ENCODE measurements around the gene TFF1.

Gene TFF1

DNA sequence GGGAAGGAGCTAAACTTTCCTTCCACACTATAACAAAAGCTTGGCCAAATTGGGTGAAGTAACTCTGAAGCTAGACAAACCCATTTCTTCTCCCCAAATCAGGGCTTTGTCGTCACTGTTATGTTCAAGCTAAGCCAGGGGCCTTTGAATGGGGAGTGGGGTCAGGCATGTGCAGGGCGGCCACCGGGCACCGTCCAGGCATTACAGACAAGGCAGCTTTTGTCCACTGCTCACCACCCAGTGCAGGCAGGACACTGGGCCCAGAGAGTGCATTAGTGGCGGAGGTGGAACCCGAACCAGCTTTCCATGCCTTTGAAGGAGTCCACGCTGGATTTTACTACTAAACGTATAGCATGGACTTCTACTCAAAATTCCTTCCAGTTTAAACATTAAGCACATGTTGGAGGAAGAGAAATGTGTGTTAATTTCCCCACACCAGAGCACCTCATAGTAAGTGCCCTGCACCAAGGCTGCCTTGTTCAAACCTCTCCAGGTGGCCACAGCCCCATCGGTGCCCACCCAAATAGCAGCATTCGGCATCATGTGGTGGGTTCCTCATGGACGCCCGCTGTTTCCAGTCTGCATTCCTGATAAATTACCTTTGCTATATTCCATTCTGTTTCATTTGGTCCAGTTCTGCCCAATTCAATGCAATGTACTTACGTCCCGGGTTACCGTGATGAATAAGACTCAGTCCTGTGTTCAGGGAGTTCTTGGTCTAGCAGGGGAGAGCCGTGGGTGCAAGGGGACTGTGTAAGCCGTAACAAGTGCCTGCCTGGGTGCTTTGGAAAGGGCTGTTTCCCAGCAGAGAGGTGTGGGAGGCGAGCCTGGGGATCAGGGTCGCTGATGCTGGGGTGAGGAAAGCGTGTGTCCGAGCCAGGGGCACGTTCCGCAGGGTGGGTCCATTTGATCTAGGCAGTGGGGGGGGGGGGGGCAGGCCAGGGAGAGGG, 39.0 kb upstream of the TFF1 start:
- no peaks in the 10 kb centered on the region for H4K20me1 ChIP-seq (ENCODE audit: insufficient read depth, low read length)
- H3K79me2 ChIP-seq (ENCODE audit: low read length) = no peaks in the 10 kb centered on the region
- no peaks in the 10 kb centered on the region for H3K9me3 ChIP-seq (replicated peaks; ENCODE audit: insufficient read depth, low read length)
- H2AFZ ChIP-seq (ENCODE audit: low read length) = no peak overlapping the region
- H3K36me3 ChIP-seq (replicated peaks; ENCODE audit: insufficient read depth, low read length) = no peaks in the 10 kb centered on the region
- H3K4me1 ChIP-seq (ENCODE audit: low read length) = 0 out of 2 replicates have a peak, but pooled peaks cover 3% of the 10 kb centered on the region
- no peaks in the 10 kb centered on the region for H3K9me2 ChIP-seq (replicated peaks; ENCODE audit: insufficient read depth, low read length)
- no peak overlapping the region for H3K9ac ChIP-seq (ENCODE audit: low read length)
- H3F3A ChIP-seq (ENCODE audit: insufficient read depth, low read length) = peaks cover 2% of the 10 kb centered on the region; the same call in 1 of the 2 replicates
- no peak overlapping the region for H3K27ac ChIP-seq (ENCODE audit: low read length)
- H3K4me3 ChIP-seq (ENCODE audit: low read length) = no peak overlapping the region
- no peak for TF ChIP-seq EZH2 (optimal IDR thresholded peaks at IDR 0.05; ENCODE audit: low read depth, low read length)
- no peak for TF ChIP-seq EZH2phosphoT487 (IDR thresholded peaks at IDR 0.05; ENCODE audit: low read length)
- TF ChIP-seq, protein P1, sequence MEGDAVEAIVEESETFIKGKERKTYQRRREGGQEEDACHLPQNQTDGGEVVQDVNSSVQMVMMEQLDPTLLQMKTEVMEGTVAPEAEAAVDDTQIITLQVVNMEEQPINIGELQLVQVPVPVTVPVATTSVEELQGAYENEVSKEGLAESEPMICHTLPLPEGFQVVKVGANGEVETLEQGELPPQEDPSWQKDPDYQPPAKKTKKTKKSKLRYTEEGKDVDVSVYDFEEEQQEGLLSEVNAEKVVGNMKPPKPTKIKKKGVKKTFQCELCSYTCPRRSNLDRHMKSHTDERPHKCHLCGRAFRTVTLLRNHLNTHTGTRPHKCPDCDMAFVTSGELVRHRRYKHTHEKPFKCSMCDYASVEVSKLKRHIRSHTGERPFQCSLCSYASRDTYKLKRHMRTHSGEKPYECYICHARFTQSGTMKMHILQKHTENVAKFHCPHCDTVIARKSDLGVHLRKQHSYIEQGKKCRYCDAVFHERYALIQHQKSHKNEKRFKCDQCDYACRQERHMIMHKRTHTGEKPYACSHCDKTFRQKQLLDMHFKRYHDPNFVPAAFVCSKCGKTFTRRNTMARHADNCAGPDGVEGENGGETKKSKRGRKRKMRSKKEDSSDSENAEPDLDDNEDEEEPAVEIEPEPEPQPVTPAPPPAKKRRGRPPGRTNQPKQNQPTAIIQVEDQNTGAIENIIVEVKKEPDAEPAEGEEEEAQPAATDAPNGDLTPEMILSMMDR (IDR thresholded peaks at IDR 0.05; ENCODE audit: low read length) = no peak
- DNase-seq = no peak
- H3K4me2 ChIP-seq (ENCODE audit: low read depth, low read length) = no peak overlapping the region
- H3K27me3 ChIP-seq (replicated peaks; ENCODE audit: insufficient read depth, low read length) = peaks cover 78% of the 10 kb centered on the region

DNA sequence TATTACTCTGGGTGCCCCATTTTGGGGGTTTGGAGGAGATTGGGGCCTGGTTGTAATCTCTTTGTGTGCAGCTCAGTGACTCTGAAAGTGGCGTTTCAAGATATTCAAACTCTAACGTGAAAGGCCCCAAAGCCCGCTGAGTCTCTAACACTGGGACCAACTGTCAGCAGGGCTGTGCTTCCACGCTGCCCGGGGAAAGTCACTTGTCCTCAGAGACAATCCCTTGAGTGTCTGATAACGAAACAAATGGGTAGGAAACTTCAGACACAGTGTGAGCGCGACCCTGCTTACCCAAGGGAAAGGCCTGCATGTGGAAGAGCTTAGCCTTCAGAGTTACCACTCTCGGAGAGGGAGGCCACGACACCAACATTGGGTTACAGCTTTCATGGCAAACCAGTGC, 38.2 kb upstream of the TFF1 start:
- Histone ChIP-seq H4K20me1 (ENCODE audit: insufficient read depth, low read length) (no peaks in the 10 kb centered on the region), H3K9ac (ENCODE audit: low read length) (no peak overlapping the region), H3K4me1 (ENCODE audit: low read length) (0 out of 2 replicates have a peak, but pooled peaks cover 4% of the 10 kb centered on the region), H3K36me3 (replicated peaks; ENCODE audit: insufficient read depth, low read length) (no peaks in the 10 kb centered on the region), H3K79me2 (ENCODE audit: low read length) (no peaks in the 10 kb centered on the region), H3K9me3 (replicated peaks; ENCODE audit: insufficient read depth, low read length) (no peaks in the 10 kb centered on the region), H3K9me2 (replicated peaks; ENCODE audit: insufficient read depth, low read length) (no peaks in the 10 kb centered on the region), H3K4me2 (ENCODE audit: low read depth, low read length) (no peak overlapping the region), H3F3A (ENCODE audit: insufficient read depth, low read length) (peaks cover 2% of the 10 kb centered on the region; the same call in 1 of the 2 replicates), H2AFZ (ENCODE audit: low read length) (no peak overlapping the region), H3K4me3 (ENCODE audit: low read length) (no peak overlapping the region), H3K27me3 (replicated peaks; ENCODE audit: insufficient read depth, low read length) (peaks cover 73% of the 10 kb centered on the region), H3K27ac (ENCODE audit: low read length) (no peak overlapping the region)
- no peak for TF ChIP-seq EZH2phosphoT487 (IDR thresholded peaks at IDR 0.05; ENCODE audit: low read length)
- TF ChIP-seq, protein P1 (IDR thresholded peaks at IDR 0.05; ENCODE audit: low read length) = no peak
- TF ChIP-seq EZH2 (optimal IDR thresholded peaks at IDR 0.05; ENCODE audit: low read depth, low read length) = no peak
- DNase-seq = no peak

DNA sequence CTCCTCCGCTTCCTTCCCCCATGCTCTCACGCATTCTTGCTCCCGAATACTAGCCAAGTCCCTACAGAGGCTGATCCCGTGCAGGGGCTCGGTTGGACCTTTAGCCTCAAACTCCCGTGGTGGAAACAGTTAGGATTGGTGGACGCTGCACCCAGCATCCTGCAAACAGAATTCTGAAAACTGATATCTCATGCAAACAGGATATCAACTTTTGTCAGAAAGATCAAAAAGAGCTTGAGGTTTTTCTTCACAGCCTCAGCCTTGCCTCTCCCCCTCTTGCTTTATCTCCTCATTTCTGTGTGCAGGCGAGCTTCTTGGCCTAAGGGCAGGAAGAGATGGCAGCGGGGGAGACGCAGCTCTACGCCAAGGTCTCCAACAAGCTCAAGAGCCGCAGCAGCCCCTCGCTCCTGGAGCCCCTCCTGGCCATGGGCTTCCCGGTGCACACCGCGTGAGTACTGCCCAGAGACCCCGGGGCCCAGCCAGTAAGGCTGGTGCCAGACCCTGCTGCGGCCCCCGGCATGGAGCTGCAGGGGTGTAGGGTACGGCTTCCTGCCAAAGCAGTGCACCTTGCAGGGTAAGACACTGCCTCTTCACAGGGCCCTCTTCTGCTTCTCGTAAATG, 37.4 kb upstream of the TFF1 start, which contains the start of gene UBASH3A:
Gene UBASH3A, plus strand, starts transcription at position 292 of the 621 bp plus-strand sequence. Its CDS starts 44 bp downstream, at position 336.
- H3K79me2 ChIP-seq (ENCODE audit: low read length) = no peaks in the 10 kb centered on the region

More for the DNA sequence above, 37.4 kb upstream of the TFF1 start, which contains the start of gene UBASH3A:
- Histone ChIP-seq H3K9ac (ENCODE audit: low read length) (no peak within 1 kb of the TSS), H3K27me3 (replicated peaks; ENCODE audit: insufficient read depth, low read length) (peaks cover 70% of the 10 kb centered on the region), H2AFZ (ENCODE audit: low read length) (no peak within 1 kb of the TSS), H3K9me2 (replicated peaks; ENCODE audit: insufficient read depth, low read length) (no peaks in the 10 kb centered on the region), H4K20me1 (ENCODE audit: insufficient read depth, low read length) (no peaks in the 10 kb centered on the region), H3K27ac (ENCODE audit: low read length) (no peak within 1 kb of the TSS), H3K4me2 (ENCODE audit: low read depth, low read length) (no peak within 1 kb of the TSS), H3K4me3 (ENCODE audit: low read length) (no peak within 1 kb of the TSS), H3K4me1 (ENCODE audit: low read length) (0 out of 2 replicates have a peak, but pooled peaks cover 4% of the 10 kb centered on the region), H3K36me3 (replicated peaks; ENCODE audit: insufficient read depth, low read length) (no peaks in the 10 kb centered on the region), H3K9me3 (replicated peaks; ENCODE audit: insufficient read depth, low read length) (no peaks in the 10 kb centered on the region), H3F3A (ENCODE audit: insufficient read depth, low read length) (peaks cover 2% of the 10 kb centered on the region; the same call in 1 of the 2 replicates)
- no peak for DNase-seq
- TF ChIP-seq, protein P1 (IDR thresholded peaks at IDR 0.05; ENCODE audit: low read length) = no peak
- TF ChIP-seq EZH2phosphoT487 (IDR thresholded peaks at IDR 0.05; ENCODE audit: low read length) = no peak
- TF ChIP-seq EZH2 (optimal IDR thresholded peaks at IDR 0.05; ENCODE audit: low read depth, low read length) = no peak
